Activated naive CD8-positive, alpha-beta T cell treated with anti-CD3 and anti-CD28 coated beads, Interleukin-2, amount 50 U/mL, for 16 hours (primary cell): ENCODE measurements around the gene PUM1.
"Not testable (repeated sequence)": the region's sequence is repeated elsewhere in the genome, so short reads cannot be mapped to it uniquely, and the experiment has no call there.

Experiments used
- DNase-seq: peaks from one replicate; pipeline ENCODE4 v3.0.0-alpha.2; 2020; ENCODE audit warnings: low read depth, low spot score

PUM1 gene

DNA sequence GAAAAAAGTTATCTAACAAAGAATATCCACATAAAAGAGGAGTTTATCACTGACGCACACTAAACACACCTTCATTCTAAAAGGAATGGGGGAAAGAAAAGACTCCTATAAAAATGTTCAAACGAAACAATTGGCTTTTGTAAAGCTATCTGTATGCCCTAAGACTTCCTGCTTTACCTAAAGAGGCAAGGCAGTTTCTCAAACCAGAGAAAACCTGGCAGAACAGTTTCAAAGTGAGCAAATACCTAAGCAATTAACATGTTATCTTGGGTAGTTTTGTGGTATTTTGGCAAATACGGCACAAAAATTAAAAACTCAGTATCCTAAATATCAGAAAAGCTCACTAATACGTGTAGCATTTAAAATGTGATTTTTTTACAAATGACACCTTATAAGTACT, 1.9 kb downstream of the PUM1 start:
- no peak for DNase-seq

DNA sequence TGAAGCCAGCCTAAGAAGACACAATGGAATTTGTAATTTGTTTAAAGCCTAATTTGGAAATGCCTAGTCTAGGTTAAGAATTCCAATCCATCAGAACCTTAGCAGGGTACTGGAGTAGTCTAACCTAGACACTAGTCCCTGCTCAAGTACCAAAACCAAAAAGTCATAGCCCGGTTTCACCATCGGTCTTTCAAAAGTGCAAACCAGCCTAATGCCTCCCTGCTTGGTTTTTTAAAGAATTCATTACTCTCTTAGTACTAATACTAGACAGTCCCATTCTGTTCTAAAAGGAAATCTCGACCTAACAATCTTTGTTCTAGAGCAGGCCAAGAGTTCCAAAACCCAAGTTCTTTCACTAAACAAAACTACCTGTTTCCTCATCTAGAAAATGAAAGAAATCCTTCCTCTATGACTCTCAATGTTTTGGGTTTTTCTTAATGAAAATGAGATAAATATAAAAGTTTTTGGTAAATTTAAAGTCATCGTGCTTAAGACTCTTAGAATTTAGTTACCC, 2.6 kb downstream of the PUM1 start:
- no peak for DNase-seq

DNA sequence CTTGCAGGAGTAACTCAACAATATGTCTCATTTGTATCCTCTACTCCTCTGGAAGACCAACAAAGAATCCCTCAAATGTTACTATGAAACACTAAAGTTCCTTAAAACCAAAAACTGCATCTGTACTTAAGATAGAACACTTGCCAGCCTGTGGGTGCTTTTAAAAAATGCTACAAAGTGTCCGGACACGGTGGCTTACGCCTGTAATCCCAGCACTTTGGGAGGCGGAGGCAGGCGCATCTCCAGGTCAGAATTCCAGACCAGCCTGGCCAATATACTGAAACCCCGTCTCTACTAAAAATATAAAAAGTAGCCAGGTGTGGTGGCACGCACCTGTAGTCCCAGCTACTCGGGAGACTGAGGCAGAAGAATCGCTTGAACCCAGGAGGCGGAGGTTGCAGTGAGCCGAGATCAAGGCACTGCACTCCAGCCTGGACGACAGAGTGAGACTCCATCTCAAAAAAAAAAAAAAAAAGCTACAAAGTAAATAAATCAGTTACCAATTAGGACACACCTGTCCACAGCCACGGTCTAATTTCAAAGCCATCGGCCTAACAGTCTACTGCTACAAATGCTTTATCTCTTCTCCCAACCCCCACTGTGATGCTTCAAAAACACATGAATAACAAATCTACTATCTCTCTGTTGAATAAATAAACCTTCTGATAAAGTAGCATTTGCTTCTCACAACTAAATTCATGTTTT, 3.2 kb downstream of the PUM1 start:
- not testable (repeated sequence) for DNase-seq

DNA sequence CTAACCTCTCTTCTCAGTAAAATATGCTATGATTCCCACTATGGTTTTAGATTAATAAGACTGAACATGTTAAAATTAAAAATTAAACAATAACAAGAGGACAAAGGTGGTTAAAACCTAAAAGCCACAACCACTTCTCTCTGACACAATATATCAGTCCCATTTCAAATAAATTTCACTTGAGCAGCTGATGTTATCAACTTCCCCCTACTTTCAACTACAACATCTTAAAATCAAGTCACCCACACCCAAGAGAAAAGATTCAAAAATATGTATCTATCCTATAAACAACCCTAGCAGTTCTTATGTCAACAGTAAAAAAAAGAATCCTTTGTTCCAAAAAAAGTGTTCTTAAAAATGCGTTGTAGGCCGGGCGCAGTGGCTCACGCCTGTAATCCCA, 7.5 kb downstream of the PUM1 start:
- DNase-seq: no peak

DNA sequence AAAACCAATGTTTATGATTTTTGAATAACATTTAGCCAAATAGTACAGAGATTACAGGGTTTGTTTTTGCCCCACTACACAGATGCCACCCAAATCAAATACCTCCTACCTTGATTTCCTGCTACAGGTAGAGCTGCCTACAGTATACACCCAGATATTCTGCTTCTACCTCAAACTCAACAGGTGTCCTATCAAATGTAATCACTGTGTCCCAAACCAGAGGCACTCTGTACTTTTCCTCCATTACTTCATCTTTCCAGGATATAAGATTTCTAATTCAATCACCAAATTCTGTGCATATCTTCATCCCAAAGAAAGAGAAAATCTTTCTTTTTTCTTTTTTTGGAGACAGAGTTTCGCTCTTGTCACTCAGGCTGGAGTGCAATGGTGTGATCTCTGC, 9.6 kb downstream of the PUM1 start:
- no peak for DNase-seq

DNA sequence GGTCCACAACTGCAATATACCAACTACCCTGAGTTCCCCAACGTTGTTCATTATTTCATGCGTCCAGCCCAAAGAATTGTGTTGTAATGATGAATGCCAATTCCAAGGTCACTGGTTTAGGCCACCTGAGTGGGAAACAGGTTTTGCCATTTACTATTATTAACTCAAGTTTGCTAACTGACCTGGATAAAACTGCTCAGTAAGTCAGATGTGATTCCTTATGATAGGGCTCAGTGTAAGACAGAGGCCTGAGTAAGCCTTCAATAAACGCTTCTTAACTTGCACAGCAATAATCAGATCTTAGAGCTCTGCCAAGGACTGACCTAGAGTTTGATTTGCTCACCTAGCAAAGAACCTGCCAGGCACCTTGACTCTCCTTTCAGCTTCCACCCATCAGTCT, 10.0 kb downstream of the PUM1 start:
- no peak for DNase-seq

DNA sequence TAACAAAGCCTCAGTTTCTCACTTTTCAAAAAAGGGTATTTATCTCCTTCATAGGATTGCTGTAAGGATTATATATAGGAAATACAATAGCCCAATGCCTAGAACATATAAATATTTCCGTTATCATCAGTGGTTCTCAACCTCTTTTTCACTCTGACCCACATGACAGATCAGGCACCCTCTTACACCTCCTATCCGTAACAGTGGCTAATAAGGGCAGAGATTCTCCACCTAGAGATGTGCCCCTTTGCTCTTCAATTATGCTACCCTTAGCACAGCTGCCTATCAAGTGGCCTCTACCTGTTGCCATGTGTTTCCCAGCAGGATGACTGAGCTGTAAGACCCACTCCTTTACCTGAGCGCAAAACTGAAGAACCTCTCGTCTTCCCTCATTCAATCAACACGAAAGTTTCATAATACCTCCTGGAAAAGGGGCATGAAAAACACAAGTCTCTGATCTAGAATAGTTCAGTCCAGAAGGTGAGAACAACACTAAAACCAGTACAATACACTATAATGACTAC, 10.5 kb downstream of the PUM1 start:
- DNase-seq: no peak

DNA sequence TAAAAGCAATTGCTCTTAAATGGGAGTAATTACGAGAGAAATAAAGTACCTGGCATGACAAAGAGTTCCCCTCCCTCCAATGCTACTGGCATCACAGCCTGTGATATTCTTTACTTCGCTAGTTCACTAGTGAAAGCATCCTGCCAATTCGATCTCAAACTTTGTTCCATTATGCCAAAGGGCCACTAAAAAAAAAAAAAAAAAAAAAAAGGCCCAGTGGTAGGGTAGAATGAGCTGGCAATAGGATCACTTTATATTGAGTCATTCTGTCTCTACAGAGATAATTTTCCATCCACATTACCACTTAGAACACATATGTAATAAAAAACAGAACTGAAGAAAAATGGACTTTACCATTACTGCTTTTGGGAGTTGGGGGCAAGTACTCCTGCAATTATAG, 11.2 kb downstream of the PUM1 start:
- DNase-seq: no peak

DNA sequence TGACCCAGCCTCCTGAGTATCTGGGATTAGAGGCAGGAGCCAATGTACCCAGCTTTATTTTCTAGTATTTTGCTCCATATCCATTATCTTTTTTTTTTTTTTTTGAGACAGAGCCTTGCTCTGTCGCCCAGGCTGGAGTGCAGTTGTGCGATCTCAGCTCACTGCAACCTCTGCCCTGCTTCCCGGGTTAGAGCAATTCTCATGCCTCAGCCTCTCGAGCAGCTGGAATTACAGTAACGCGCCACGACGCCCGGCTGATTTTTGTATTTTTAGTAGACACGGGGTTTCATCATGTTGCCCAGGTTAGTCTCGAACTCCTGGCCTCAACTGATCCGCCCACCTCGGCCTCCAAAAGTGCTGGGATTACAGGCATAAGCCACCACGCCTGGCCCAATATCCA, 12.9 kb downstream of the PUM1 start:
- DNase-seq: not testable (repeated sequence)

DNA sequence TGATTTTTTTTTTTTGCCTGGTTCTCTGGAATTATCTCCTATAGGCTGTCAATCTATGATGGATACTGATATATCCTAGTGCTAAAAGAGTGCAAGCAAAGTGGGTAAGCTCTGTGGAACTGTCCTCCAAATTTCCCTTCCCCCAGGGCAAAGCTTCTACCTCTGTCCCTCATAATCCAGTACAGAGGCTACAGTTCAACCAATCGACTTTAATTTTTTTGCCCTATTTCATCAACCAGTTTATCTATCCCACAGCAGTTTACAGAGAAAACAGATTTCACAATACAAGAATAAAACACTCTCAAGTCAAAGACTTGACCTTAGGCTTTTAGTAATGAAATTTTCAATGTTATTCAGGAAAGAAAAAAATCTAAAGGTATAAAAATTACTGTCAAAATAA, 13.9 kb downstream of the PUM1 start:
- DNase-seq: no peak

DNA sequence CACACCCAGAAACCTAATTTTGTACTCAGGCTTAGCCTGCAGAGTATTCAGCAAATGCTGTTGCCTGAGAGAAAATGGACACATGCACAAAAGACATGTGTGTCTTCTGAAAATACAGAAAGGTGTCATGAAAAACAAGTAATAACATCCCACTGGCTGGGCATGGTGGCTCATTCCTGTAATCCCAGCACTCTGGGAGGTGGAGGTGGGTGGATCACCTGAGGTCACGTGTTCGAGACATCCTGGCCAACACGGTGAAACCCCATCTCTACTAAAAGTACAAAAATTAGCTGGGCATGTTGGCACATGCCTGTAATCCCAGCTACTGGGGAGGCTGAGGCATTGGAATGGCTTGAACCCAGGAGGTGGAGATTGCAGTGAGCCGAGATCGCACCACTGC, 18.0 kb downstream of the PUM1 start:
- DNase-seq: not testable (repeated sequence)

DNA sequence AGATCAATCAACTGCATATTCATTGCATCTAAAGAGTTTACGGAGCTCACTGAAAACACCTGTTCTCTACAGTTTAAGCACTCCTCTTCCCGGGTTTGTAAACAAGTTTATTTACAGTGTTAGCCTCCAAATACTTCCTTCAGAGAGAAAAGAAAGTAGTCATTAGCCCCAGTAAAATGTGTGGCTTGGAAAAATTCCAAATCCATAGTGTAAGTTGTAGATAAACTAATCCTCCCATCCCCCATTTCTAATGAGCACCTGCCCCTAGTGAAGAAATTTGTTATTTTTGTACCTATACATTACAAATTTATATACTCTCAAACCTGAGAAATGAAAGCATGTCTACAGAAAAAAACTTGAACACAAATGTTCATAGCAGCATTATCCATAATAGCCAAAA, 21.9 kb downstream of the PUM1 start:
- no peak for DNase-seq

DNA sequence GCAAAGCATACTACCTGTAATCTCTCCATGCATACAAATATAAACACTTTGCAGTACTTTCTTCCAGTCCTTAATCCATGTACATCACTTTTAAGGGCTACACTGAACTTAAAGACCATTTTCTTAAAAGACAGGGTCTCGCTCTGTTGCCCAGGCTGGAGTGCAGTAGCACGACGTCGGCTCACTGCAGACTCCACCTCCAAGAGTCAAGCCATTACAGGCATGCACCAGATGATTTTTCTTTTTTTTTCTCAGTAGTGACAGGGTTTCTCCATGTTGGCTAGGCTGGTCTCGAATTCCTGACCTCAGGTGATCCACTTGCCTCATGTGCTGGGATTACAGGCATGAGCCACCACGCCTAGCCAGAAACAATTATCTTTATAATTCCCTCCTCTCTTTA, 22.9 kb downstream of the PUM1 start:
- DNase-seq: no peak

DNA sequence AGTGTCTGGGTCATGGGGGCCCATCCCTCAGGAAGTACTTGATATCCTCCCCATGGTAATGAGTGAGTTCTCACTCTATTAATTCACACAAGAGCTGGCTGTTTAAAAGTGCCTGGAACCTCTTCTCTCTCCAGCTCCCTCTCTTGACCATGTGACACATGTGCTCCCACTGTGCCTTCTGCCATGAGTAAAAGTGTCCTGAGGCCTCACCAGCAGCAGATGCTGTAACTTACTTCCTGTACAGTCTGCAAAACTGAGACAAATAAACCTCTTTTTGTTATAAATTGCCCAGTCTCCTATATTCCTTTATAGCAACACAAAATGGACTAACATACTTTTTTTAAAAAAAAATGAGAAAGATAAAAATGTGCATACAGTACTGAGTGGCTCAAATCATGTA, 24.0 kb downstream of the PUM1 start:
- DNase-seq: no peak

DNA sequence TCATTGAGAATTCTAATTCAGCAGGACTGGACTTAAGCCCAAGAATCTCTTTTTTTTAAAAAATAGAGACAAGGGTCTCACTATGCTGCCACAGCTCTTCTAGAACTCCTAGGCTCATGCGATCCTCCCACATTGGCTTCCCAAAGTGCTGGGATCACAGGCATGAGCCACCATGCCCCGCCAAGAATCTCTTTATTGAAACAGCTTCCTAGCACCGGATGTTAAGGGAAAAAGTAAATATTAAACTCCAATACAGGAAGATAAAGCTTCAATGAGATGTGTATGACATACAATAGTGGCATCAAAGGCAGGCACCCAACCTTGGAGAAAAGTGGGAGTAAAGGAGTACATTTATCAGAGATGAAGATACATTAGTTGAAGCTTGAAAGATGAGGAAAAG, 25.5 kb downstream of the PUM1 start:
- DNase-seq: no peak

DNA sequence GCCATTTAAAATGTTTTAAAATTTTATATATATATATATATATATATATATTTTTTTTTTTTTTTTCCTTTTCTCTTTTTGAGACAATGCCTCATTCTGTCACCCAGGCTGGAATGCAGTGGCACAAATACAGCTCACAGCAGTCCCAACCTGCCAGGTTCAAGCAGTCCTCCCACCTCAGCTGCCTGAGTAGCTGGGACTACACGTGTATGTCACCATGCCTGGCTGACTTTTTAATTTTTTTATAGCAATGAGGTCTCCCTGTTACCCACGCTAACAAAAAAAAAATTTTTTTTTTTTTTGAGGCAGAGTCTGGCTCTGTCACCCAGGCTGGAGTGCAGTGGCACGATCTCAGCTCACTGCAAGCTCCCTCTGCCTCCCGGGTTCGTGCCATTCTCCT, 26.6 kb downstream of the PUM1 start:
- DNase-seq: not testable (repeated sequence)

DNA sequence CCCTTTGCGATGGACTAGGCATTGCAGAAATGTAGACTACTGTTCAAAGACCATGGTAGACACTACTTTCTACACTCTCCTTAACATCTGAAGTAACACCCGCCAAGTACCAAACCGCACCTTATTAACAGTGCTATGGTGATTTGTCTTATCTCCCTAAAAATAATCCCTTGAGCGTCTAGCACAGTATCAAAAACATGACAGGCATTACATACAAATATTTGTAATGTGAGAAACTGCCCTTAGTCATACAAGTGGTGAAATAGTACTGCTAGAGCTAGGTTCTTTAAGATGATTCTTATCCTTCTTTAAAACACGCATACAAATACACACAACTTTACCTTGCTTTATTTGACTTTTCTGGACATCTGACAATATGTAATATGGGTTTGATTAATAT, 27.2 kb downstream of the PUM1 start:
- DNase-seq: no peak

DNA sequence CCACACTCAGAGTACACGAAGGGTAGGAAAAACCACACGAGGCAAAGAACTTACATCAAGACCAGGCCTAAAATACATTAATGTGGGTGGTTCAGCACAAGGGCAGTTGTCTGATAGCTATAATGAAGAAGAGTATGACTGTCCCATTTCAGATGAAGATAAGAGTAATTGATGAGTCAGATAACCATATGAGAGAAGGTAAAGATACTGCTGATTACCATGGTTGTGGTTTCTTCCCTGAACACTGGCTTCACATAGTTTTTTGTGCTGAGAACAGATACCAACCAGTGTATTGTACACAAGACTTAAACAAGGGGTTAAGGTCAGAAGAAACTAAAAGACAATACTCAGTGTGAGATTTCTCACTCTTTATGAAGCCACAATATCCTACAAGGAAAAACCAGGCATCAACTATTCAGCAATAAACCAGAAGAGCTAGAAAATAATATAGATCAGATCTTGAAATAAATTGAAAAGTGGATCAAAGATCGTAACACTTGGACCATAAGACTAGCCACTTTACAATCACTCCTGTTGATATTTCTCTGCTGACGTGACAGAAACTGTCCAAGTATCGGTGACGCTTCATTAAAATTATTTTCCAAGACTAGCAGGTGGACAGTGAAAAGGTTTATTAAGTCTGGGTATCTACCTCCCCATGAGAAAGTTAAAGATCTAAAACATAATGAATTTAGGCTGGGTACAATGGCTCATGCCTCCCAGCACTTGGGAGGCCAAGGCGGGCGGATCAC, 28.6 kb downstream of the PUM1 start:
- DNase-seq: no peak

DNA sequence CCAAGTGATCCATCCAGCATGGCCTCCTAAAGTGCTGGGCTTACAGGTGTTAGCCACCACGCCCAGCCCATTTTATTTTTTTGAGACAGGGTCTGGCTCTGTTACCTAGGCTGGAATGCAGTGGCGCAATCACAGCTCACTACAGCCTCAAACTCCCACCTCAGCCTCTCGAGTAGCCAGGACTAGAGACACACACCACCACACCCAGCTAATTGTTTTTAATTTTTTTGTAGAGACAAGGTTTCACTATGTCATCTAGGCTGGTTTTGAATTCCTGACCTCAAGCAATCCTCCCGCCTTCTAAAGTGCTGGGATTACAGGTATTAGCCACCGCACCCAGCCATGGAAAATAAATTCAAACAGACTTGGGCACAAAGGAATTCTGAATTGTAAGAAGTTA, 31.9 kb downstream of the PUM1 start:
- DNase-seq: no peak

DNA sequence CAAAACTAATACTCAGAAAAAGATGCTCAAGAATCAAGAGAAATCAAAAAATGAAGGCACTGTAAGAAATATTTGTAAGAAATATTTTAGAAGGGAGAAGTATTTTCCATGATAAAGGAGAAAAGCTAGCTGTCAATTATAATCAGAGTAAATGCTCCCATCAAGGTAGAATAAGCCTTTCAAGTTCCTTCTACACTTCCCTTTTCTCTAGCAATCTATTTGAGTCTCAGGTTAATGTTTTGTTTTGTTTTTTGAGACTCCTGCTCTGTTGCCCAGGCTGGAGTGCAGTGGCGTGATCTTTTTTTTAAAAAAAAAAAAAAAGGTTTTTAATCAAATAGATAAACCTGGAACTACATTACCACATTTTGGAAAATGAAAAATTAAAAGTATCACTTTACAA, 33.3 kb downstream of the PUM1 start:
- no peak for DNase-seq

DNA sequence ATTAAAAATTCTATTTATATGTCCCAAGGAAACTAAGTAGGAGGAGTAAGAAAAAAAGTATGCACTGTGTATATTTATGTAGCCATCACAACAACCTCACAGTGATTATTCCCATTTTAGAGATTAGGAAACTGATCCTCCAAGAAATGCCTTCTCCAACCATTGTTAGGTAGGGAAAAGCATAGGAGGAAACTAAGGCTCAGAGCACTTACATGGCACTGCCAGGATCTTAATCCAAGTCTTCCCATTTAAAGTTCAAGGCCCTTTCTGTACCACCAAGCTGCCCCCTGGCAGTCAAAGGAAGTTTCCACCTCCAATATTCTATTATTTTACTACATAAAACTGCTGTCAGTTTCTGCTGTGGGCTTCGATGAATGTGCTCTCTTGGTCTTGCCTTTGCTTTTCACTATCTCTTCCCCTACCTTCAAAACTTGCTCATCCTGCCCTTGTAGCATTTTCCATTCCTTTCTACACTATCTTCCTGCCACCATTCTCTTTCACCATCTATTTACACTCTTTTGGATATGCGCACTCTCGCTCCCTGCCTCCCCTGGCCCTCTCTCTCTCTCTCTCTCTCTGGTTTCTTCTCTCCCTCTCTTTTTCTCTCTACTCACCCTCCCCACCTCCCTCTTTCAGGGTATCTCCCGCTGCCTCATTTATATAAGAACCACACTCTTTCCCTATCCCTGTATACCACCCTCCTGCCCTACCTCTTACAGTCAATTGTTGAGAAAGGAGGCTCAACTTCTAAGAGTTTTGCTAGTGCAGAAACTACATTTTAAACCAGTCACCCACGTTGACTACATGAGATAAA, 34.0 kb downstream of the PUM1 start:
- DNase-seq: no peak

DNA sequence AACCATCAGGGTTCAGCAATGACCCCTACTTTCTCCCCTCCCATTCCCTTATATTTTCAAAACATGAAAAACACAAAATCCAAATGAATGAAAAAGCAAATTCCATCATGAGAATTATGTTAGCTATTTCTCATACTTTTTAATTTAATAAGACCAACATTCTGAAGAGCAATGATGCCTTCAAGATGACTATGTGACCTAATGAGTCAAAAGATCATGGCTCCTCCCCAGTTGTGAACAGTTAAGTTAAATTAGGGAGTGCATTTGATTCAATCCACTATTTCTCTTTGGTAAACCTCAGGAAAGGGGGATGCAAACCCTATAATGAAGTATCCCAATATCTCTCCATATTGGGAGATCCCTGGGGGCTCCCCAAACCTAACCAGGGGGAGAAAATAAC, 36.5 kb downstream of the PUM1 start:
- DNase-seq: no peak
